GM10248 (cell line): ENCODE results near the gene C3orf22.

Experiments
- CTCF ChIA-PET: fragments of 300-600 bp; sonication (Branson Sonifier 250); formaldehyde crosslinking; extraction: SDS; loops from one replicate; lab custom pipeline; 2021; ENCODE audit warnings: antibody characterized with exemption; lab: Yijun Ruan, JAX
- POLR2A ChIA-PET: fragments of 350-650 bp; sonication (Branson Sonifier 250); formaldehyde crosslinking; extraction: SDS; loops from one replicate; lab custom pipeline; 2020; ENCODE audit warnings: antibody characterized with exemption; lab: Yijun Ruan, JAX
- DNase-seq: peaks from one replicate; pipeline ENCODE4 v3.0.0; 2012; ENCODE audit errors: extremely low spot score
- TF ChIP-seq, protein P1 (sequence below): IDR thresholded peaks from 2 replicates; pipeline ENCODE4 v1.5.1; 2012; ENCODE audit warnings: mild to moderate bottlenecking, low read depth; ENCODE audit errors: extremely low read depth, missing control alignments, control extremely low read depth

The C3orf22 gene

DNA sequence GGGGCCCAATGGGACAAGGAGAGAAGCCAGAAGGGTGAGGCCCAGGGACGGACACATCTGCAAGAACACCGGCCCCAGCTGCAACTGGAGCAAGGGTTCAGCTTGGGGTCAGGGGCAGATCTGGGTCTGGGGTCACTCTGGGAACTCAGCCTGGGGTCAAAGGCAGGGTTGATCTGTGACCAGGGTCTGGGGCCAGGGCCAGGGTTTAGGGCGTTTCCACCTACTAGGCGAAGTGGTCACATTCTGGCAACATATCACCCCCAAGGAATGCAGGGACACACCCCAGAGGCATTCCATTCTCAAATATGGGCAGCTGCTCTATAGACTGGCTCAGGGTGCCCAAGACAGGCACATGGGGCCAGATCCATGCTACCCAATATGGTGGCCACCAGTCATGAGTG lies 50.2 kb downstream of the C3orf22 start:
- TF ChIP-seq, protein P1, sequence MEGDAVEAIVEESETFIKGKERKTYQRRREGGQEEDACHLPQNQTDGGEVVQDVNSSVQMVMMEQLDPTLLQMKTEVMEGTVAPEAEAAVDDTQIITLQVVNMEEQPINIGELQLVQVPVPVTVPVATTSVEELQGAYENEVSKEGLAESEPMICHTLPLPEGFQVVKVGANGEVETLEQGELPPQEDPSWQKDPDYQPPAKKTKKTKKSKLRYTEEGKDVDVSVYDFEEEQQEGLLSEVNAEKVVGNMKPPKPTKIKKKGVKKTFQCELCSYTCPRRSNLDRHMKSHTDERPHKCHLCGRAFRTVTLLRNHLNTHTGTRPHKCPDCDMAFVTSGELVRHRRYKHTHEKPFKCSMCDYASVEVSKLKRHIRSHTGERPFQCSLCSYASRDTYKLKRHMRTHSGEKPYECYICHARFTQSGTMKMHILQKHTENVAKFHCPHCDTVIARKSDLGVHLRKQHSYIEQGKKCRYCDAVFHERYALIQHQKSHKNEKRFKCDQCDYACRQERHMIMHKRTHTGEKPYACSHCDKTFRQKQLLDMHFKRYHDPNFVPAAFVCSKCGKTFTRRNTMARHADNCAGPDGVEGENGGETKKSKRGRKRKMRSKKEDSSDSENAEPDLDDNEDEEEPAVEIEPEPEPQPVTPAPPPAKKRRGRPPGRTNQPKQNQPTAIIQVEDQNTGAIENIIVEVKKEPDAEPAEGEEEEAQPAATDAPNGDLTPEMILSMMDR, result no peak
- ChIA-PET CTCF (no interaction called here), POLR2A (no interaction called here)
- DNase-seq, result no peak

DNA sequence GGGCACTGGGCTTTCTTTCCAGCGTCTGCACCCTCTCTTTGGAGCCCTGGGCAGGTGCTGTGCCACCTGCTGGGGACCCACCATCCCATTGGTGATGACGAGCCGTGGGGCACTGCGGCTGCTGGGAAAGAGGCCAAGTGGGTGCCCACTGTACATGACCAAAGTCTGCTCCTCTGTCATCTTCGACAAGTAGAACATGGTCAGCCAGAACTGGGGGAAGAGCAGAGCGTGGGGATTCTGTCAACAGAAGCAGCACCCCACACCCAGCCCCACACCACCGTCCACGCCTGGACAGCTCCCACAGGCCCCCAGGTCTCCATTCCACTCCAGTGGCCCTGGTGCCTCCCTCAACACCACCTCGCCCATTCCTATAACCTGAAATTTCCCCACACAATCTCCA lies 50.8 kb downstream of the C3orf22 start:
- CTCF ChIA-PET, result no interaction called here

DNA sequence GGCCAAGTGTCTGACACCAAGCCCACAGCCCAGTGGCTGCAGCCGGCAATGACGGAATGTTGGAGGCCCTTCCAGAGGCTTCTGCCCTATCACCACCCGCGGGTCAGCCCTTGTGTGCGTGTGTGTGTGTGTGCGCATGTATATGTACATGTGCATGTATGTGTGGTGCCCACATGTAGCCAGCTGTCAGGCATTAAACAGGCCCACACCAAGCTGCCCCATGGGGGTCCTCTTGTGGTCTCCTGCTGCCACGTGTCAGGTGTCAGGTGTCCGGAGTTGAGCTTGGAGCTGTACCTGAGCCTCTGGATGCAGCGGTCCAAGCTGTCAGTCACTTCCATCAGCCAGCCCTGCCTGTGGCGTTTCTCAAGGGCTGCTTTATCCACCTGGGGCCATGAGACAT lies 55.0 kb downstream of the C3orf22 start:
- TF ChIP-seq, protein P1, result no peak
- no peak for DNase-seq
- ChIA-PET CTCF (no interaction called here), POLR2A (no interaction called here)

More for the DNA sequence above, 50.8 kb downstream of the C3orf22 start:
- POLR2A ChIA-PET, result no interaction called here
- DNase-seq, result no peak
- TF ChIP-seq, protein P1, result no peak

DNA sequence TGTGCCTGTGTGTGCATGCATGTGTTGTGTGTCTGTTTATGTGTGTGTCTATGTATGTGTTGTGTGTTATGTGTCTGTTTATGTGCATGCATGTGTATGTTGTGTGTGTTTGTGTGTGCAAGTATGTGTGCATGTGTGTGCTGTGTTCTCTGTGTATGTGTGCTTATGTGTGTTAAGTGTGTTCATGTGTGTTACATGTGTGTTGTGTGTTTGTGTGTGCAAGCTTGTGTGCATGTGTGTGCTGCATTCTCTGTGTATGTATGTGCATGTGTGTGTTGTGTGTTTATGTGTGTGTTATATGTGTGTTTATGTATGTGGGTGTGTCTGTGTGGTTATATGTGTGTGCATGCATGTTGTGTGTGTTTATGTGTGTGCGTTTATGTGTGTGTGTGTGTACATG lies 56.1 kb downstream of the C3orf22 start:
- POLR2A ChIA-PET, result no interaction called here
- CTCF ChIA-PET, result no interaction called here

DNA sequence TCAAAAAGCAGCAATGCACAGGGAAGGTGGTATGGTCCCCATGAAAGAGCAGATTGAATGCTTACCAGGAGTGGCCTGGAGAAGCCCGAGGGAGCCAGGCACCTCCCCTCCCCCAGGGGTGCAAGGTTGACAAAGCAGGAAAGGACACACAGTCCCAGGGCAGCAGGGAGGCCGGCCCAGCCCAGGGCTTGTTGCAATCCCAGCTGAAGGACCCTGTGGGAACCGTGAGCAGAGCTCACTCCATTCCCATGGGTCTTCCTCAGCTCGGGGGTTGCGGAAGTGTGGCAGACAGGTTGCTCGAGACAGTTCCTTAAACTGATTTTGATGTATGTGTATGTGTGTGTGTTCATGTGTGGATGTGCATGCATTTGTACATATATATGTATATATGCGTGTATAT lies 57.0 kb downstream of the C3orf22 start:
- POLR2A ChIA-PET, result no interaction called here
- DNase-seq, result no peak
- TF ChIP-seq, protein P1, result no peak
- CTCF ChIA-PET, result no interaction called here

More for the DNA sequence above, 56.1 kb downstream of the C3orf22 start:
- TF ChIP-seq, protein P1, result no peak
- no peak for DNase-seq

DNA sequence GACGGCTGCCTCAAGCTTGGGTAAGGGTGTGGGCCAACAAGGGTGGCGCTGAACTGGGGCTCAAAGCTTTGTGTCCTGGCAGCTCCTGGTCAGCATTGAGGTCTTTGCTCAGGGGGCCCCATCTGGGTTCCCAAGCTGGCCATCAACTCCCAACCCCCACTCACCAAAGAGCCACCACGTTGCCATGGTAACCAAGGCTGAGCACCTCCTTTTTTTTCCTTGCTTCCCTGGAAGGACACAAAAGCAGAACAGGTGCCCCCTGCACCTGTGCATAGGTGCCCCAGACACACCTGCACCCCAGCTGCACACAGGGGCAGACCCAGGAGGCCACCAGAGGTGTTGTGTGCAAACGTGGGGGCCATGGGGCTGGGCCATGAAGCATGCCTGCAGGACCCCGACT lies 57.7 kb downstream of the C3orf22 start:
- ChIA-PET POLR2A (no interaction called here), CTCF (interaction anchor here (1.0 kb wide), 1 partner anchor 21 kb away, joined by 6 read pairs; no protein-coding TSS in a partner anchor)
- TF ChIP-seq, protein P1, result no peak

DNA sequence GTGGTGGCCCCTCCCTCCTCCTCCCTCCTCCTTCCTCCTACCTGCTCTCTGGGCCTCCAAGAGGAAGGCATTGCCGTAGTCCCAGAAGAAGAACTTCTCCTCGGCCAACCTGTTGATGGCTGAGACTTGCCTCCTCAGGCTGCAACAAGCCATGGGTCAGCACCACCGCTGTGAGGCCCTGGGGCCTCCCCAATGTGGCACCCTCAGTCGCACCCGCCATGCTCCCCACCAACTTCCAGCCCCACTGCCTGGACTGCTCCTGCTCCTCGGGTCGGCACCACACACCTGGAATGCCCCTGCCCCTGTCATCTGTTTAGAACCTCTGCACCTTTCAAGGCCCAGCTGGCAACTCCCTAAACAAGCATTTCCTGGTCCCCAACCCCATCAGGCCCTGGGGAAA lies 58.7 kb downstream of the C3orf22 start:
- ChIA-PET CTCF (no interaction called here), POLR2A (no interaction called here)
- TF ChIP-seq, protein P1, result no peak

More for the DNA sequence above, 57.7 kb downstream of the C3orf22 start:
- DNase-seq, result no peak

More for the DNA sequence above, 58.7 kb downstream of the C3orf22 start:
- DNase-seq, result no peak
